HCT116 (cell line): ENCODE data around the gene STIMATE.

Source experiments
- ATF3 ChIP-seq: IDR thresholded peaks from 2 replicates; pipeline ENCODE4 v1.6.1; 2012
- CEBPB ChIP-seq: IDR thresholded peaks from 2 replicates; pipeline ENCODE4 v1.6.1; 2012; ENCODE audit warnings: low read depth
- CTCF ChIP-seq, 3 experiments: fragments of 200-600 bp in 1 of 3; sonication (generic) in 1 of 3; IDR thresholded peaks in 2 of 3; conservative IDR thresholded peaks in 1 of 3; 2 replicates each; pipeline ENCODE4 v1.5.1; 2012 to 2017; ENCODE audit warnings: low read depth in 2 of 3, low read length in 2 of 3, antibody characterized with exemption in 1 of 3, borderline replicate concordance in 1 of 3, control low read depth in 1 of 3, mild to moderate bottlenecking in 1 of 3, mixed read lengths in 1 of 3, mixed run types in 1 of 3, moderate library complexity in 1 of 3; ENCODE audit not compliant: insufficient read depth in 1 of 3
- EZH2 ChIP-seq: fragments of 200-600 bp; sonication (generic); IDR thresholded peaks from 2 replicates; pipeline ENCODE4 v1.6.1; 2017; ENCODE audit warnings: antibody characterized with exemption, mixed run types
- FOSL1 ChIP-seq: IDR thresholded peaks from 2 replicates; pipeline ENCODE4 v1.6.1; 2012; ENCODE audit warnings: low read depth
- POLR2A ChIP-seq: IDR thresholded peaks from 2 replicates; pipeline ENCODE4 v1.7.0; 2011; ENCODE audit warnings: borderline replicate concordance; ENCODE audit not compliant: insufficient read depth, insufficient read length; ENCODE audit errors: extremely low read depth
- POLR2AphosphoS5 ChIP-seq: IDR thresholded peaks from 2 replicates; pipeline ENCODE4 v1.6.1; 2011; ENCODE audit warnings: mild to moderate bottlenecking, low read depth, low read length, moderate library complexity
- RAD21 ChIP-seq: IDR thresholded peaks from 2 replicates; pipeline ENCODE4 v1.6.1; 2012; ENCODE audit warnings: low read depth, mild to moderate bottlenecking
- SRF ChIP-seq: IDR thresholded peaks from 2 replicates; pipeline ENCODE4 v1.6.1; 2012; ENCODE audit warnings: low read depth
- TCF7L2 ChIP-seq: IDR thresholded peaks from 2 replicates; pipeline ENCODE4 v1.7.0; 2011; ENCODE audit warnings: borderline replicate concordance, inconsistent platforms; ENCODE audit not compliant: insufficient read depth, insufficient read length; ENCODE audit errors: extremely low read depth
- ZFX ChIP-seq: fragments of 450-650 bp; IDR thresholded peaks from 2 replicates; pipeline ENCODE4 v1.6.1; 2017
- TF ChIP-seq, protein P1 (sequence below): IDR thresholded peaks from 2 replicates; pipeline ENCODE4 v1.6.1; 2012; ENCODE audit warnings: low read depth
- TF ChIP-seq, protein P2 (sequence below): IDR thresholded peaks from 2 replicates; pipeline ENCODE4 v1.6.1; 2012
- TF ChIP-seq, protein P3 (sequence below): IDR thresholded peaks from 2 replicates; pipeline ENCODE4 v1.6.1; 2011; ENCODE audit warnings: mild to moderate bottlenecking, low read length, moderate library complexity; ENCODE audit not compliant: insufficient replicate concordance; ENCODE audit errors: extremely low read depth

DNA sequence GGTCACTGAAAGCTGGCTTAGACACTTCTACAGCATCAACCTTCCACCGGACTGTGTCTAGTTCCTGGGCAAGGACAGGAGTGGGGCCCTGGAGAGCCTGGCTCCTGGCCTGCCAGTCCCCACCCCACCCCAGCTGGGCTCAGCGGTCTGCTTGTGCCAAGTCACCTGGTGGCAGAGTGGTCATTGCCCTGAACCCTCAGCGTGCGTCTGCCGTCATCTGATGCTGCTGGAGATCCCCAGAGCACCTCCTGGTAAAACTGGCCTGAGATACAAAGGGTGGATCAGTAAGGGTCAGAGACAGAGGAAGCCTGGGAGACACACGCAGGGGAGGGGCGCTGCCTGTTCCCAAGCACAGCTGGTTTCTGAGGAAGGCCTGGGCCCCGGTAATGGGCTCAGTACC lies 83.5 kb downstream of the STIMATE start:
- TF ChIP-seq EZH2 (no peak), TCF7L2 (no peak), RAD21 (no peak), CTCF (IDR thresholded peaks at IDR 0.05 in 2 of 3, conservative IDR thresholded peaks at IDR 0.05 in 1 of 3; ENCODE audit: borderline replicate concordance in 1 of 3, insufficient read depth in 1 of 3, low read depth in 2 of 3, low read length in 2 of 3) (no peak), POLR2AphosphoS5 (no peak), POLR2A (no peak), ZFX (no peak), ATF3 (no peak), CEBPB (no peak), SRF (no peak), FOSL1 (no peak)
- TF ChIP-seq, protein P1, sequence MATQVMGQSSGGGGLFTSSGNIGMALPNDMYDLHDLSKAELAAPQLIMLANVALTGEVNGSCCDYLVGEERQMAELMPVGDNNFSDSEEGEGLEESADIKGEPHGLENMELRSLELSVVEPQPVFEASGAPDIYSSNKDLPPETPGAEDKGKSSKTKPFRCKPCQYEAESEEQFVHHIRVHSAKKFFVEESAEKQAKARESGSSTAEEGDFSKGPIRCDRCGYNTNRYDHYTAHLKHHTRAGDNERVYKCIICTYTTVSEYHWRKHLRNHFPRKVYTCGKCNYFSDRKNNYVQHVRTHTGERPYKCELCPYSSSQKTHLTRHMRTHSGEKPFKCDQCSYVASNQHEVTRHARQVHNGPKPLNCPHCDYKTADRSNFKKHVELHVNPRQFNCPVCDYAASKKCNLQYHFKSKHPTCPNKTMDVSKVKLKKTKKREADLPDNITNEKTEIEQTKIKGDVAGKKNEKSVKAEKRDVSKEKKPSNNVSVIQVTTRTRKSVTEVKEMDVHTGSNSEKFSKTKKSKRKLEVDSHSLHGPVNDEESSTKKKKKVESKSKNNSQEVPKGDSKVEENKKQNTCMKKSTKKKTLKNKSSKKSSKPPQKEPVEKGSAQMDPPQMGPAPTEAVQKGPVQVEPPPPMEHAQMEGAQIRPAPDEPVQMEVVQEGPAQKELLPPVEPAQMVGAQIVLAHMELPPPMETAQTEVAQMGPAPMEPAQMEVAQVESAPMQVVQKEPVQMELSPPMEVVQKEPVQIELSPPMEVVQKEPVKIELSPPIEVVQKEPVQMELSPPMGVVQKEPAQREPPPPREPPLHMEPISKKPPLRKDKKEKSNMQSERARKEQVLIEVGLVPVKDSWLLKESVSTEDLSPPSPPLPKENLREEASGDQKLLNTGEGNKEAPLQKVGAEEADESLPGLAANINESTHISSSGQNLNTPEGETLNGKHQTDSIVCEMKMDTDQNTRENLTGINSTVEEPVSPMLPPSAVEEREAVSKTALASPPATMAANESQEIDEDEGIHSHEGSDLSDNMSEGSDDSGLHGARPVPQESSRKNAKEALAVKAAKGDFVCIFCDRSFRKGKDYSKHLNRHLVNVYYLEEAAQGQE: no peak
- TF ChIP-seq, protein P2, sequence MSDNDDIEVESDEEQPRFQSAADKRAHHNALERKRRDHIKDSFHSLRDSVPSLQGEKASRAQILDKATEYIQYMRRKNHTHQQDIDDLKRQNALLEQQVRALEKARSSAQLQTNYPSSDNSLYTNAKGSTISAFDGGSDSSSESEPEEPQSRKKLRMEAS: no peak
- TF ChIP-seq, protein P3, sequence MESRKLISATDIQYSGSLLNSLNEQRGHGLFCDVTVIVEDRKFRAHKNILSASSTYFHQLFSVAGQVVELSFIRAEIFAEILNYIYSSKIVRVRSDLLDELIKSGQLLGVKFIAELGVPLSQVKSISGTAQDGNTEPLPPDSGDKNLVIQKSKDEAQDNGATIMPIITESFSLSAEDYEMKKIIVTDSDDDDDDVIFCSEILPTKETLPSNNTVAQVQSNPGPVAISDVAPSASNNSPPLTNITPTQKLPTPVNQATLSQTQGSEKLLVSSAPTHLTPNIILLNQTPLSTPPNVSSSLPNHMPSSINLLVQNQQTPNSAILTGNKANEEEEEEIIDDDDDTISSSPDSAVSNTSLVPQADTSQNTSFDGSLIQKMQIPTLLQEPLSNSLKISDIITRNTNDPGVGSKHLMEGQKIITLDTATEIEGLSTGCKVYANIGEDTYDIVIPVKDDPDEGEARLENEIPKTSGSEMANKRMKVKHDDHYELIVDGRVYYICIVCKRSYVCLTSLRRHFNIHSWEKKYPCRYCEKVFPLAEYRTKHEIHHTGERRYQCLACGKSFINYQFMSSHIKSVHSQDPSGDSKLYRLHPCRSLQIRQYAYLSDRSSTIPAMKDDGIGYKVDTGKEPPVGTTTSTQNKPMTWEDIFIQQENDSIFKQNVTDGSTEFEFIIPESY: no peak
